Measurements from ENCODE around the gene ARHGEF28. TPM values are rescaled to one million over a fixed set of nuclear protein-coding genes. Genes with fewer than 3 reads are reported as not detected.

The ARHGEF28 gene
- total RNA-seq, 1 donor from 2014 or later = 2.1 TPM

GRCh38 chr5:73928476-73929070 is 302.6 kb downstream of the ARHGEF28 start:
- no peak for DNase-seq
- TF ChIP-seq, protein P1, sequence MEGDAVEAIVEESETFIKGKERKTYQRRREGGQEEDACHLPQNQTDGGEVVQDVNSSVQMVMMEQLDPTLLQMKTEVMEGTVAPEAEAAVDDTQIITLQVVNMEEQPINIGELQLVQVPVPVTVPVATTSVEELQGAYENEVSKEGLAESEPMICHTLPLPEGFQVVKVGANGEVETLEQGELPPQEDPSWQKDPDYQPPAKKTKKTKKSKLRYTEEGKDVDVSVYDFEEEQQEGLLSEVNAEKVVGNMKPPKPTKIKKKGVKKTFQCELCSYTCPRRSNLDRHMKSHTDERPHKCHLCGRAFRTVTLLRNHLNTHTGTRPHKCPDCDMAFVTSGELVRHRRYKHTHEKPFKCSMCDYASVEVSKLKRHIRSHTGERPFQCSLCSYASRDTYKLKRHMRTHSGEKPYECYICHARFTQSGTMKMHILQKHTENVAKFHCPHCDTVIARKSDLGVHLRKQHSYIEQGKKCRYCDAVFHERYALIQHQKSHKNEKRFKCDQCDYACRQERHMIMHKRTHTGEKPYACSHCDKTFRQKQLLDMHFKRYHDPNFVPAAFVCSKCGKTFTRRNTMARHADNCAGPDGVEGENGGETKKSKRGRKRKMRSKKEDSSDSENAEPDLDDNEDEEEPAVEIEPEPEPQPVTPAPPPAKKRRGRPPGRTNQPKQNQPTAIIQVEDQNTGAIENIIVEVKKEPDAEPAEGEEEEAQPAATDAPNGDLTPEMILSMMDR (IDR thresholded peaks at IDR 0.05; ENCODE audit: borderline replicate concordance) = no peak
- Histone ChIP-seq H3K27ac (replicated peaks) (no peak overlapping the region), H3K4me1 (no peaks in the 10 kb centered on the region), H3K4me3 (no peak overlapping the region), H3K36me3 (no peaks in the 10 kb centered on the region), H3K9me3 (replicated peaks) (no peaks in the 10 kb centered on the region), H3K27me3 (ENCODE audit: low read depth) (peaks cover 5% of the 10 kb centered on the region)
- intact Hi-C loops (cut with micrococcal nuclease) = no loop called here

- intact Hi-C loops (cut with micrococcal nuclease) = no loop called here
- Histone ChIP-seq H3K4me3 (no peak overlapping the region), H3K9me3 (replicated peaks) (no peaks in the 10 kb centered on the region), H3K27me3 (ENCODE audit: low read depth) (no peaks in the 10 kb centered on the region), H3K4me1 (no peaks in the 10 kb centered on the region), H3K36me3 (no peaks in the 10 kb centered on the region), H3K27ac (replicated peaks) (no peak overlapping the region)
- TF ChIP-seq, protein P1 (IDR thresholded peaks at IDR 0.05; ENCODE audit: borderline replicate concordance) = no peak
- DNase-seq = no peak
Measured at GRCh38 chr5:73935719-73936118, 309.7 kb downstream of the ARHGEF28 start.

GRCh38 chr5:73938280-73938937 is 312.4 kb downstream of the ARHGEF28 start:
- no peak for DNase-seq
- no peak overlapping the region for H3K4me3 ChIP-seq
- no peaks in the 10 kb centered on the region for H3K27me3 ChIP-seq (ENCODE audit: low read depth)
- TF ChIP-seq, protein P1 (IDR thresholded peaks at IDR 0.05; ENCODE audit: borderline replicate concordance) = no peak
- H3K36me3 ChIP-seq = no peaks in the 10 kb centered on the region
- no peaks in the 10 kb centered on the region for H3K4me1 ChIP-seq
- intact Hi-C loops (cut with micrococcal nuclease) = no loop called here
- no peak overlapping the region for H3K27ac ChIP-seq (replicated peaks)
- peaks cover 9% of the 10 kb centered on the region for H3K9me3 ChIP-seq (replicated peaks)

- Histone ChIP-seq H3K4me3 (no peak overlapping the region), H3K4me1 (no peaks in the 10 kb centered on the region), H3K27me3 (ENCODE audit: low read depth) (no peaks in the 10 kb centered on the region), H3K36me3 (no peaks in the 10 kb centered on the region), H3K9me3 (replicated peaks) (peaks cover 14% of the 10 kb centered on the region), H3K27ac (replicated peaks) (no peak overlapping the region)
- TF ChIP-seq, protein P1 (IDR thresholded peaks at IDR 0.05; ENCODE audit: borderline replicate concordance) = no peak
- DNase-seq = no peak
- intact Hi-C loops (cut with micrococcal nuclease) = no loop called here
Measured at GRCh38 chr5:73938938-73939320, 312.9 kb downstream of the ARHGEF28 start.

DNA sequence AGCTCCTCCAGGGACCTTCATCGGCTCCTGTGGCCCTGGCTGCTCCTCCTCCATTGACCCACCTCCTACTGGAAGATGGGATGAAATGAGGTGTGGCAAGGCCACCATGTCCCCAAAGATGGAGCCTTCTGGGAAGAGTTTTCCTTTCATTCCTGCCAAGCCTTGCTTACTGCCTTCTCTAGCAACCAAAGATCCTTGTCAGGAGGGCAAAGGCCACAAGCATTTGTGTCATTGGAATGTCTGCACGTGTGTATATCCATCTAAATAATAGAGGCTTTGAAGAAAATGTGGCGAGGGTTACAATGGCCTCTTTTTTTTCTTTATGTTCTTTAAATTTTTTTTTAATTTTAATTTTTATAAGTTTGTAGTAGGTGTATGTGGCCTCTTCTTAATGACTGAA is 313.6 kb downstream of the ARHGEF28 start:
- Histone ChIP-seq H3K9me3 (replicated peaks) (peaks cover 20% of the 10 kb centered on the region), H3K4me3 (no peak overlapping the region), H3K27ac (replicated peaks) (no peak overlapping the region), H3K4me1 (no peaks in the 10 kb centered on the region), H3K27me3 (ENCODE audit: low read depth) (no peaks in the 10 kb centered on the region), H3K36me3 (no peaks in the 10 kb centered on the region)
- TF ChIP-seq, protein P1 (IDR thresholded peaks at IDR 0.05; ENCODE audit: borderline replicate concordance) = no peak
- intact Hi-C loops (cut with micrococcal nuclease) = no loop called here
- no peak for DNase-seq
